NCI-H69 (cell line): ENCODE data around the gene LRP8.

Source experiments
- DNase-seq: peaks from one replicate; lab custom pipeline; 2025; lab: John Stamatoyannopoulos, UW

The LRP8 gene

DNA sequence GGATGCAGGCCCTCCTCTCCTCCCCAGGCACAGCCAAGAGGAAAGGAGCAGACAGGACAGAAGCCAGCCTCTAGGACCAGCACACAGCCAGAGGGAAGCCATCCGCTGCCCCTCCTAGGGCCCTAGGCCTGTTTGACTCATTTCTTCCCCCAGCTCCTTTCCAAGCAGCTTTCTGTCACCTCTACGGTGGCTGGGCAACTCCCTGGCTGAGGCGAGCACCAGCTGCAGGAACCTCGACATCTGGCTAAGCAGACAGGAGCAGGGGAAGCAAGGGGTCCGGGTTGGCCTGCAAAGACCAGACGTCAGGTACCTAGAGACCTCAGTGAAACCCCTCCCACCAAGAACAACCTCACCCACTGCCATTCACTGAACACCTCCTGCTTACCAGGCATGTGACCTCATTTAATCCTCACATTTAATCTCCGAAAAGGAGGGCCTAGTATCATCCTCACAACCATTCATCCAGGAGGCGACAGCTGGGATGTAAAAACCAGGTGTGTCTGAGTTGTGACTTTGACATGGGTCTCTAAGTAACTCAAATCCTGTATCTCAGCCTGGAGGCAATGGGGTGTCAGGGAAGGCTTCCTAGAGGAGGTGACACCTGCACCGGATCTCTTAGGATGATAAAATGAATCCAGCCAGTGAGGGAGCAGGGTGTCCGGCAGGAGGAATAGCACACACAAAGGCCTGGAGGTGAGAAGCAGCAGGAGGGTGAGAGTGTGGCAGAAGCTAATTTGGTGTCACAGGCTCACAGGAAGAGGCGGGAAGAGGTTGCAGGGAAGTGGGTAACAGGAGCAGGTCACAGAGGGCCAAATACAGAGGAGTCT is 5.9 kb downstream of the LRP8 start:
- DNase-seq: no peak

- DNase-seq: peak; percentile 28
Observed at GRCh38 chr1:53321366-53321765, 6.5 kb downstream of the LRP8 start.

GRCh38 chr1:53320646-53321045 is 7.2 kb downstream of the LRP8 start:
- no peak for DNase-seq

DNA sequence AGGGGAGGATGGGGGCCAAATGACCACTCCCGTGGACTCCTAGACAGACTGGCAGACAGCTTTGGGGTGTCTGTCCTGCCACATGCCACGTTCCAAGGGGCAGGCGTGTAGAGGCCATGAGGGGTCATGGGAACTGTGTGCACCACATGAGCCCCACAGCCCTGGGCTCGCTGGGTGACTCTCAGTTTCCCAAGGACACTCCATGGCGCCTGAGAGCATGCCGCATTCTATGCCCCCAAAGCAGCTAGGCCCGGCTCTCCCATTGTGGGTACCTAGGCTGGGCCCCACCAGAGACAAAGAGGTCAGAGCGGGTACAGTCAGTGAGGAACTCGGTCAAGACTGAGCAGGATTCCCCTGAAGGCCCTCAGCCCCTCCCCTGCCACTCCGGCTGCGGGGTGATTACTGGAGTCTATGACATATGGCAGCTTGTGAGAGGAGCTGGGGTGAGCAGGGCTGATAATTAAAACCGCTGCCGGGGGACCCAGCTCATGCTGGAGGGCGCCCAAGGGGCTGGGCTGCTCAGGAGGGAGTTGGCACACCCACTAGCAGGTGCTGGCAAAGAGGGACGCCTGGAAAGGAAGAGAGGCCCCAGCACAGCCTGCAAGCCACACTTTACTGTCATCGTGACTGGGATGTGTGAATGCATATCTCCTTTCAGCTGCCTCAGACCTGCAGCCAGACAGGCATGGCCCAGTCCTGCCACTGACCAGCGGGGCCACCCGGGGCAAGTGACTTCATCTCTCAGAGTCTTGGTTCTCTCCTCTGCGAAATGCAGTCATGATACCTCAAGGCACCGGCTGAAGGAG is 8.4 kb downstream of the LRP8 start:
- DNase-seq: peak; percentile 85

GRCh38 chr1:53317646-53318539 is 10.0 kb downstream of the LRP8 start:
- no peak for DNase-seq

- peak; percentile 95 for DNase-seq
Observed at GRCh38 chr1:53316766-53317581, 10.9 kb downstream of the LRP8 start.

GRCh38 chr1:53316424-53316765 is 11.5 kb downstream of the LRP8 start:
- DNase-seq: no peak

DNA sequence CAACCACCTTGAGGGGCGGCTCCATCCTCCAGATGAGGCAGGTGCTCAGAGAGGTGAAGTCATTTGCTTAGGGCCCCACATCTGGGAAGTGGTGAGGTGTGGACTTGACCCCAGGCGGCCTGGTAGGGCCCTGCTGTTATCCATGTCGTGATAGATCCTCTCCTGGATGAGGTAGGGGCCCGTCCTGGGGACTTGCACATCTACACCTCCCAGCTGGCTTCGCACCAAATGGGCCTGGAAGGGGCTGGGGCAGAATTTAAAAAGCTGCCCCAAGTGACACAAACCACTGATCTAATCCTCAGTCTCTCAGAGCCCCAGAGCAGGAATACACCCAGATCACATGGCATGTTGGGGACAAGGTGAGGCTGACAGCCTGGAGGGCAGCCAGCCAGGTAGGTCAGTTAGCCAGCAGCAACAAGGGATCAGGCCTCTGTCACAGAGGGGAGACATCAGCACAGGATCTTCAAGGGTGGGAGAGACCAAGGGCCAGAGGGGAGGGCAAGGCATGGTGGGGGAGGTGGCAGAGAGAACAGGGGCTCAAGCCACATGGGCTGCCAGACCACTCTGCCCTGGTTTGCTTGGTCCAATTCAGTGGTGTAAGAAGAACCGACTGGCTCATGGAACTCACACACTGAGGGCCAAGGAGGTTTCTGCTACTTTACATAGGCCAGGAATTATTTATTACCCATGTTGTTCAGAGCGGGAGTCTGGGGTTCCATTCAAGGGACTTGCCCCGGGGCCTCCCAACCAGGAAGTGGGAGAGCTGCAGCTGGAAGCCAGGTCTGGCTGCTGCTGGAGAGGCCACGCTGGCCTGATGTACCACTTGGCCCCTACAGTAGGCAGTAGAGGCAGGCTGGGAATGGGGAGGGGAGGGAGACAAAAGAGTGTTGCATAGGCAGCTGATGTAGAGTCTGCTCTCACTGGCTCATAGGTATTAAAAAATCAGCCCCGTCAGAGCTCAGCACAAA is 12.1 kb downstream of the LRP8 start:
- DNase-seq: peak; percentile 70

GRCh38 chr1:53315046-53315445 is 12.8 kb downstream of the LRP8 start:
- DNase-seq: no peak

- DNase-seq: no peak
Observed at GRCh38 chr1:53314606-53315005, 13.3 kb downstream of the LRP8 start.

DNA sequence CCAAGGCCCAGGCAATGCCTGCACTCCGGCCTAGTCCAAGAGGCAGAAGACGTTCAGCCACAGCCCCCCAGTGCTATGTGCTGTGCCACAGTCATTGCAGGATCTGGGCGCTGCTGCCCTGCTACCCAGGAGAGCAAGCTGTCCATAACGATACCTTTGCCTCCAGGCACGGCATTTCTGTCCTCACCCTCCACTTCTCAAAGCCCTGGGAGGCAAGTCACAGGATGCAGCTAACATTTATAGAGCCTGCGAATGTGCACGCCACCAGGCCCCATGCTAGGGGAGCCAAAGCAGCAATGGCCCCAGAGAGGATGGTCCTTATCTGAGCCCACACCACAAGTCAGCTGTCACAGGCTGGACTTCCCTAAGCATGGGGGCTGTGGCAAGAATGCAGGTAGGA is 13.8 kb downstream of the LRP8 start:
- no peak for DNase-seq

DNA sequence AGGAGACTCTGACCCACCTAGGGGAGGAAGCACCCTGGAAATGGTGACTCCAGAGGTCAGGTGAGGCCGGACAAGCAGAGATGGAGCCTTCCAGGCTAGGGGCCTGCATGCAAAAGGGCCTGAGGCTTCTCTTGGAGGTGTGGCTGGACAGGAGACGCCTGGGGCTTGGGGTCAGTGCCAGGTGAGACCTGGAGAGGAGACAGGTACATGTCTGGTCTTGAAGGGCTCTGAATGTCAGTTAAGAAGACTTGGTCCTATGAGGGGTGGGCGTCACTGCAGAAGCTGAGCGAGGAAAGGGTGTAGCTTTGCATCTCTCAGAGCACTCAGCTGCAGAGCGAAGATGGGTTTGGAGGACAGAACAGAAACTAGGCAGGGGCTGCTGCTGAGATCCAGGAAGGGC is 14.3 kb downstream of the LRP8 start:
- no peak for DNase-seq

- DNase-seq: peak; percentile 44
Observed at GRCh38 chr1:53311702-53312305, 16.1 kb downstream of the LRP8 start.

DNA sequence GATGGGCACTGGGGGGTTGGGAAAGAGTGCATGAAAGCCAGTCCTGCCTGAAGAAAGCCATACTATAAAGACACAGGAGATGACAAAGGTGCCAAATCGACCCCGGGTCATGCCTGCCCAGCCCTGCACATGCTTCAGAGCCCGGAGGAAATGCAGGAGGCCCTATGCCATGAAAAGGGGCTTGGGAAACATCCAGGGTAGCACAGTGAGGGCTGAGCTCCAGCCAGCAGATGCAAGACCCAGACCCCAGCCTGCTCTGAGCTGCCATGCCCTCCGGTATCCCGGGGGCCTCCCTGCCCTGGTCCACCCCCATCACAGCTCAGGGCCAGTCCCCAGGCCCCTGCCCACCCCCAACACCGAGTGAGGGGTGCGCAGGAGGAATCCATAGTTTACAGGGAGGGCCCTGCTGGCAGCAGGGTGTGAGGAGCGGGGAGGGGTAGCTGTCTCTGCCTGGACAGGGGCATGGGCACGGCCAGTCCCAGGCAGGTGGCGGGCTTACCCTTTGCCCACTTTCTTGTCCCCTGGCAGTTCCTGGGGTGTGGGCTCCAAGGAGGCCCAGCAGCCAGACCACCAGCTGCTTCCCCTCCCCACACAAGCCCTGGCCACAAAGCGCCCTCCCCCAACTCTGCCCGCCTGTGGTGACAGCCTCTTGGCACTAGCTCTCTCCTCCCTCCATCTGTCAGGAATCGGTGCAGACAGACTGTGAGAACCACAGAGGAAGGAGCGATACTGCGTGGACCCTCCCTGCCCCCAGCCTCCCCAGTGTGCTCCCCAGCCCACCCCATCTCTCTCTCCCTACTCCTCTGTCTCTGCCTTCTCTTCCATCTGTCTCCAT is 16.8 kb downstream of the LRP8 start:
- peak; percentile 76 for DNase-seq

GRCh38 chr1:53309802-53310201 is 18.1 kb downstream of the LRP8 start:
- no peak for DNase-seq

DNA sequence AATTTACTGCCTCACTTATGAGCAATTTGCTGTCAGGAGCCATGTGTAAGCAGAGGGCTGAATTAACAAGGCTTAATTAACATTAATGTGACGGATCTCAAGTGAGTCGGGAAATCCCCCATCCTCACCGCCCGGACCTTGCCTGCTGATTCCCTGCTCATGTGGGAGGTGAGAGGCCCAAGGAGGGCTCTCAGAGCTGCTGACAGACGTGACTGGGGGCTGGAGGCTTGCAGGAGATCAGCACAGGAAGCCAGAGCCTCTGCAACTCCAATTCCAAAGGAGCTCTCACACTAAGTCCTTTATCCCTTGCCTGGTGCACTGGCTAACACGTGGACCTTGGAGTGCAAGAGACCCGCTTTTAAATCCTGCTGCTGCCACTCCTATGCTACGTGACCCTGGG is 19.4 kb downstream of the LRP8 start:
- peak; percentile 36 for DNase-seq

DNA sequence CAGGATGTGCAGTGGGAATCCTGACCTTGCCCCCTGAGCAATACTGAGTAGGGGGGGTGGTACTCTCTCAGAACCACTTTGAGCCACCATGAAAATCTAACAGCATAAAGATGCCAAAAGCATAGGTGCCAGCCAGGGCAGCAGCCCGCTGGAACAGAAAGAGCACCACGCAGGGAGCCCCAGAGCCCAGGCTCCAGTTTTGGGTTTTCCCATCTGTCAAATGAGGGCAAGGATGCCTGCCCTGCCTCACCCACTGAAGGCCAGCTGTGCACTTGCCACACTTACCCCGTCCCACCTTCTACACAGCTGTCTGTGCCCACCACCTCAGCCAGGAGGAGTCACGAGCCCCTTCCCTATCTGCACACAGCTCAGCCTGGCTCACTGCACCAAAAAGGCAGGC is 20.8 kb downstream of the LRP8 start:
- no peak for DNase-seq

GRCh38 chr1:53306168-53306567 is 21.7 kb downstream of the LRP8 start:
- peak; percentile 5 for DNase-seq

GRCh38 chr1:53305650-53306049 is 22.2 kb downstream of the LRP8 start:
- no peak for DNase-seq
